SK-N-SH (cell line): ENCODE results near the gene TRMT1L.

Experiments used
- CTCF ChIP-seq: fragments of 200-600 bp; sonication (generic); IDR thresholded peaks from 2 replicates; pipeline ENCODE4 v1.6.1; 2017; ENCODE audit warnings: antibody characterized with exemption, mild to moderate bottlenecking, moderate library complexity
- EP300 ChIP-seq, 2 experiments: IDR thresholded peaks; 2 replicates each; pipeline versions ENCODE4 v1.4.0 to v1.6.1; 2012; ENCODE audit warnings: borderline replicate concordance in 1 of 2, low read depth in 1 of 2, low read length in 1 of 2
- EZH2phosphoT487 ChIP-seq: fragments of 200-600 bp; sonication (generic); IDR thresholded peaks from 2 replicates; pipeline ENCODE4 v1.6.1; 2017; ENCODE audit warnings: low read depth, mixed run types, mild to moderate bottlenecking, antibody characterized with exemption, moderate library complexity, borderline replicate concordance
- GATA2 ChIP-seq: sonication (generic); formaldehyde crosslinking; IDR thresholded peaks from 2 replicates; pipeline ENCODE4 v1.5.0; 2020; ENCODE audit warnings: mild to moderate bottlenecking, missing genetic modification reagents
- IRF3 ChIP-seq: fragments of 150-350 bp; IDR thresholded peaks from 2 replicates; pipeline ENCODE4 v1.6.1; 2016; ENCODE audit warnings: mild to moderate bottlenecking, low read depth, low read length
- JUND ChIP-seq: IDR thresholded peaks from 2 replicates; pipeline ENCODE4 v1.4.0; 2012
- POLR2AphosphoS5 ChIP-seq: IDR thresholded peaks from 2 replicates; pipeline ENCODE4 v1.6.1; 2012; ENCODE audit warnings: low read depth, low read length
- RAD21 ChIP-seq: IDR thresholded peaks from 2 replicates; pipeline ENCODE4 v1.6.1; 2012; ENCODE audit warnings: mild to moderate bottlenecking, low read length
- RCOR1 ChIP-seq: fragments of 150-350 bp; IDR thresholded peaks from 2 replicates; pipeline ENCODE4 v1.6.1; 2017; ENCODE audit warnings: antibody characterized with exemption, low read length
- SIN3A ChIP-seq: IDR thresholded peaks from 2 replicates; pipeline ENCODE4 v1.6.1; 2012; ENCODE audit warnings: low read depth, mild to moderate bottlenecking, low read length, moderate library complexity, borderline replicate concordance
- SMC3 ChIP-seq: IDR thresholded peaks from 2 replicates; pipeline ENCODE4 v1.6.1; 2012; ENCODE audit warnings: low read depth, low read length, improper control_type of control experiment

GRCh38 chr1:185096531-185096930 lies 60.2 kb downstream of the TRMT1L start:
- no peak for TF ChIP-seq CTCF
- no peak for TF ChIP-seq EP300 (IDR thresholded peaks at IDR 0.05; ENCODE audit: borderline replicate concordance in 1 of 2, low read depth in 1 of 2, low read length in 1 of 2)
- TF ChIP-seq GATA2 (CRISPR knock-in tag) = no peak
- no peak for TF ChIP-seq IRF3
- TF ChIP-seq JUND = no peak
- no peak for TF ChIP-seq POLR2AphosphoS5
- TF ChIP-seq RCOR1 = no peak
- TF ChIP-seq EZH2phosphoT487 = no peak
- no peak for TF ChIP-seq RAD21
- TF ChIP-seq SMC3 = no peak
- no peak for TF ChIP-seq SIN3A
